GM12865 (cell line): ENCODE results near the gene DNAAF5.
"Not testable (repeated sequence)": the region's sequence is repeated elsewhere in the genome, so short reads cannot be mapped to it uniquely, and the experiment has no call there.

Experiments used
- DNase-seq: peaks from one replicate; pipeline ENCODE4 v3.0.0; 2010; ENCODE audit warnings: low read depth
- H3K4me3 ChIP-seq: 2 replicates; pipeline ENCODE4 v1.5.1; 2011; ENCODE audit warnings: mild to moderate bottlenecking, low read depth, low read length, control low read depth
- CTCF ChIP-seq: IDR thresholded peaks from 2 replicates; pipeline ENCODE4 v1.5.1; 2011; ENCODE audit warnings: low read length, control low read depth, low read depth, inconsistent platforms; ENCODE audit not compliant: insufficient read depth; ENCODE audit errors: missing control alignments

The DNAAF5 gene

GRCh38 chr7:786472-787255 lies 60.2 kb downstream of the DNAAF5 start:
- DNase-seq: peak; percentile 68
- H3K4me3 ChIP-seq: no peak overlapping the region
- peak; percentile 85 for TF ChIP-seq CTCF

GRCh38 chr7:787332-788240 lies 61.1 kb downstream of the DNAAF5 start:
- no peak for DNase-seq
- no peak for TF ChIP-seq CTCF
- H3K4me3 ChIP-seq: no peak overlapping the region

- TF ChIP-seq CTCF: no peak
- DNase-seq: no peak
- H3K4me3 ChIP-seq: no peak overlapping the region
Observed at GRCh38 chr7:791519-791918, 65.0 kb downstream of the DNAAF5 start.

GRCh38 chr7:794207-794606 lies 67.7 kb downstream of the DNAAF5 start:
- TF ChIP-seq CTCF: no peak
- no peak overlapping the region for H3K4me3 ChIP-seq
- DNase-seq: no peak

GRCh38 chr7:794671-795329 lies 68.3 kb downstream of the DNAAF5 start:
- DNase-seq: no peak
- no peak for TF ChIP-seq CTCF
- H3K4me3 ChIP-seq: no peak overlapping the region

- DNase-seq, H3K4me3 ChIP-seq: not testable (repeated sequence)
Observed at GRCh38 chr7:796434-797169, 70.1 kb downstream of the DNAAF5 start.
